Endothelial cell of umbilical vein (primary cell): ENCODE results near the gene C1QTNF5.
A peak's percentile ranks its signal among the peaks of the same experiment; 100 is the strongest.

Source experiments
- EZH2 ChIP-seq: IDR thresholded peaks from 2 replicates; pipeline ENCODE4 v1.6.1; 2012; ENCODE audit warnings: borderline replicate concordance, low read depth, mild to moderate bottlenecking, moderate library complexity, low read length, inconsistent platforms; ENCODE audit not compliant: severe bottlenecking
- FOS ChIP-seq: IDR thresholded peaks from 2 replicates; pipeline ENCODE4 v1.6.1; 2011; ENCODE audit warnings: mild to moderate bottlenecking, low read length, moderate library complexity, borderline replicate concordance; ENCODE audit not compliant: insufficient read depth
- JUN ChIP-seq: IDR thresholded peaks from 2 replicates; pipeline ENCODE4 v1.6.1; 2011; ENCODE audit warnings: borderline replicate concordance, low read depth; ENCODE audit not compliant: insufficient read length, insufficient read depth
- MYC ChIP-seq: IDR thresholded peaks from one replicate; pipeline ENCODE4 v1.6.1; 2011; ENCODE audit warnings: mild to moderate bottlenecking, low read depth, low read length
- POLR2A ChIP-seq: IDR thresholded peaks from 2 replicates; pipeline ENCODE4 v1.6.1; 2012; ENCODE audit warnings: low read depth, mild to moderate bottlenecking, control low read depth, low read length
- POLR2AphosphoS5 ChIP-seq: IDR thresholded peaks from 2 replicates; pipeline ENCODE4 v1.6.1; 2012; ENCODE audit warnings: low read depth, mild to moderate bottlenecking, control low read depth, low read length, moderate library complexity; ENCODE audit not compliant: insufficient read depth
- TF ChIP-seq, protein P1 (sequence below), 2 donors: IDR thresholded peaks; 1 replicate in 1 of 2; 2 replicates in 1 of 2; pipeline ENCODE4 v1.5.1; 2011; ENCODE audit warnings: low read length in 2 of 2, mild to moderate bottlenecking in 2 of 2, moderate library complexity in 2 of 2, control low read depth in 1 of 2, inconsistent platforms in 1 of 2, low read depth in 1 of 2; ENCODE audit not compliant: insufficient read depth in 1 of 2; ENCODE audit errors: extremely low read depth in 1 of 2
- TF ChIP-seq, protein P2 (sequence below): IDR thresholded peaks from 2 replicates; pipeline ENCODE4 v1.6.1; 2011; ENCODE audit not compliant: insufficient read depth, insufficient read length

GRCh38 chr11:119339589-119340334 is 921 bp downstream of the C1QTNF5 start:
- TF ChIP-seq, protein P1, sequence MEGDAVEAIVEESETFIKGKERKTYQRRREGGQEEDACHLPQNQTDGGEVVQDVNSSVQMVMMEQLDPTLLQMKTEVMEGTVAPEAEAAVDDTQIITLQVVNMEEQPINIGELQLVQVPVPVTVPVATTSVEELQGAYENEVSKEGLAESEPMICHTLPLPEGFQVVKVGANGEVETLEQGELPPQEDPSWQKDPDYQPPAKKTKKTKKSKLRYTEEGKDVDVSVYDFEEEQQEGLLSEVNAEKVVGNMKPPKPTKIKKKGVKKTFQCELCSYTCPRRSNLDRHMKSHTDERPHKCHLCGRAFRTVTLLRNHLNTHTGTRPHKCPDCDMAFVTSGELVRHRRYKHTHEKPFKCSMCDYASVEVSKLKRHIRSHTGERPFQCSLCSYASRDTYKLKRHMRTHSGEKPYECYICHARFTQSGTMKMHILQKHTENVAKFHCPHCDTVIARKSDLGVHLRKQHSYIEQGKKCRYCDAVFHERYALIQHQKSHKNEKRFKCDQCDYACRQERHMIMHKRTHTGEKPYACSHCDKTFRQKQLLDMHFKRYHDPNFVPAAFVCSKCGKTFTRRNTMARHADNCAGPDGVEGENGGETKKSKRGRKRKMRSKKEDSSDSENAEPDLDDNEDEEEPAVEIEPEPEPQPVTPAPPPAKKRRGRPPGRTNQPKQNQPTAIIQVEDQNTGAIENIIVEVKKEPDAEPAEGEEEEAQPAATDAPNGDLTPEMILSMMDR (IDR thresholded peaks at IDR 0.05; ENCODE audit: extremely low read depth in 1 of 2, insufficient read depth in 1 of 2, low read depth in 1 of 2, low read length in 2 of 2), result peak; percentile 90 to 94
- no peak for TF ChIP-seq EZH2
- TF ChIP-seq POLR2AphosphoS5, result peak; percentile 60
- no peak for TF ChIP-seq POLR2A
- TF ChIP-seq, protein P2, sequence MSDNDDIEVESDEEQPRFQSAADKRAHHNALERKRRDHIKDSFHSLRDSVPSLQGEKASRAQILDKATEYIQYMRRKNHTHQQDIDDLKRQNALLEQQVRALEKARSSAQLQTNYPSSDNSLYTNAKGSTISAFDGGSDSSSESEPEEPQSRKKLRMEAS, result peak; percentile 32
- TF ChIP-seq JUN, result no peak
- TF ChIP-seq MYC, result no peak
- no peak for TF ChIP-seq FOS
